H9 (cell line): ENCODE results near the gene ITSN1. TPM values are rescaled to one million over a fixed set of nuclear protein-coding genes. Genes with fewer than 3 reads are reported as not detected.

Source experiments
- DNase-seq: peaks from one replicate; pipeline ENCODE4 v3.0.0-alpha.2; 2017
- H2AFZ ChIP-seq: one replicate; pipeline ENCODE4 v1.6.1; 2013; ENCODE audit warnings: mild to moderate bottlenecking, low read length, control low read depth, moderate library complexity
- H2AK5ac ChIP-seq: 2 replicates; pipeline ENCODE4 v1.6.1; 2013; ENCODE audit warnings: low read length, control low read depth, mixed read lengths; ENCODE audit not compliant: insufficient read length
- H2BK120ac ChIP-seq: one replicate; pipeline ENCODE4 v1.6.1; 2013; ENCODE audit warnings: low read depth, mild to moderate bottlenecking, low read length, control low read depth, inconsistent platforms; ENCODE audit not compliant: poor library complexity, severe bottlenecking
- H2BK12ac ChIP-seq: 2 replicates; pipeline ENCODE4 v1.6.1; 2013; ENCODE audit warnings: low read length, control low read depth, mixed read lengths, low read depth; ENCODE audit not compliant: insufficient read length
- H2BK15ac ChIP-seq: 2 replicates; pipeline ENCODE4 v1.6.1; 2013; ENCODE audit warnings: low read depth, low read length, control low read depth
- H2BK20ac ChIP-seq: one replicate; pipeline ENCODE4 v1.6.1; 2013; ENCODE audit warnings: low read depth, mild to moderate bottlenecking, low read length, control low read depth, inconsistent platforms; ENCODE audit not compliant: poor library complexity, severe bottlenecking
- H2BK5ac ChIP-seq: 2 replicates; pipeline ENCODE4 v1.6.1; 2013; ENCODE audit warnings: low read length, control low read depth, mixed read lengths; ENCODE audit not compliant: insufficient read length
- H3K14ac ChIP-seq: 2 replicates; pipeline ENCODE4 v1.6.1; 2013; ENCODE audit warnings: low read length, control low read depth; ENCODE audit not compliant: insufficient read depth
- H3K18ac ChIP-seq: 2 replicates; pipeline ENCODE4 v1.6.1; 2013; ENCODE audit warnings: low read depth, mild to moderate bottlenecking, mixed read lengths, low read length, control low read depth; ENCODE audit not compliant: insufficient read length
- H3K23ac ChIP-seq: 2 replicates; pipeline ENCODE4 v1.6.1; 2013; ENCODE audit warnings: low read length, control low read depth, mixed read lengths, low read depth; ENCODE audit not compliant: insufficient read length
- H3K23me2 ChIP-seq: 2 replicates; pipeline ENCODE4 v1.6.1; 2013; ENCODE audit warnings: low read depth, mild to moderate bottlenecking, mixed read lengths, low read length, control low read depth; ENCODE audit not compliant: insufficient read length, poor library complexity, severe bottlenecking
- H3K27ac ChIP-seq: 2 replicates; pipeline ENCODE4 v1.5.1; 2013; ENCODE audit warnings: low read length, control low read depth, mixed read lengths, low read depth; ENCODE audit not compliant: insufficient read length
- H3K27me3 ChIP-seq: 2 replicates; pipeline ENCODE4 v1.6.1; 2013; ENCODE audit warnings: low read length, control low read depth, inconsistent platforms; ENCODE audit not compliant: insufficient read depth
- H3K4ac ChIP-seq: 2 replicates; pipeline ENCODE4 v1.6.1; 2013; ENCODE audit warnings: low read depth, mild to moderate bottlenecking, control low read depth, inconsistent platforms, low read length, moderate library complexity
- H3K4me1 ChIP-seq: 2 replicates; pipeline ENCODE4 v1.6.1; 2013; ENCODE audit warnings: low read length, control low read depth, inconsistent platforms; ENCODE audit not compliant: insufficient read depth
- H3K4me2 ChIP-seq: 2 replicates; pipeline ENCODE4 v1.6.1; 2013; ENCODE audit warnings: low read length, control low read depth, mixed read lengths; ENCODE audit not compliant: insufficient read length, insufficient read depth
- H3K56ac ChIP-seq: 2 replicates; pipeline ENCODE4 v1.6.1; 2013; ENCODE audit warnings: low read depth, mild to moderate bottlenecking, mixed read lengths, low read length, control low read depth; ENCODE audit not compliant: insufficient read length
- H3K79me1 ChIP-seq: 2 replicates; pipeline ENCODE4 v1.6.1; 2013; ENCODE audit warnings: low read depth, mild to moderate bottlenecking, moderate library complexity, low read length, control low read depth, inconsistent platforms; ENCODE audit not compliant: insufficient read depth, poor library complexity, severe bottlenecking
- H3K79me2 ChIP-seq: 2 replicates; pipeline ENCODE4 v1.6.1; 2013; ENCODE audit warnings: low read length, control low read depth, inconsistent platforms; ENCODE audit not compliant: insufficient read depth
- H3K9ac ChIP-seq: 2 replicates; pipeline ENCODE4 v1.6.1; 2013; ENCODE audit warnings: low read length, control low read depth, mixed read lengths; ENCODE audit not compliant: insufficient read length; ENCODE audit errors: extremely low read depth
- H3K9me3 ChIP-seq: one replicate; pipeline ENCODE4 v1.6.1; 2013; ENCODE audit warnings: low read depth, low read length, inconsistent platforms; ENCODE audit not compliant: control insufficient read depth
- H3T11ph ChIP-seq: one replicate; pipeline ENCODE4 v1.6.1; 2013; ENCODE audit warnings: mild to moderate bottlenecking, low read length, control low read depth, inconsistent platforms
- H4K20me1 ChIP-seq: one replicate; pipeline ENCODE4 v1.6.1; 2013; ENCODE audit not compliant: control insufficient read depth, insufficient read length, insufficient read depth
- H4K5ac ChIP-seq: 2 replicates; pipeline ENCODE4 v1.6.1; 2013; ENCODE audit warnings: low read depth, mild to moderate bottlenecking, mixed read lengths, low read length, control low read depth; ENCODE audit not compliant: insufficient read length
- H4K8ac ChIP-seq: replicated peaks from 2 replicates; pipeline ENCODE4 v1.6.1; 2013; ENCODE audit warnings: low read length, control low read depth, mixed read lengths, low read depth; ENCODE audit not compliant: insufficient read length
- H4K91ac ChIP-seq: 2 replicates; pipeline ENCODE4 v1.6.1; 2013; ENCODE audit warnings: low read depth, mild to moderate bottlenecking, moderate library complexity, mixed read lengths, low read length, control low read depth; ENCODE audit not compliant: insufficient read length
- H3K27ac Mint-ChIP-seq, 3 experiments: 2 replicates in 2 of 3; 3 replicates in 1 of 3; pipeline ENCODE4 v1.8.0; 2020 to 2021; ENCODE audit warnings: mixed read lengths in 3 of 3, mild to moderate bottlenecking in 1 of 3, moderate library complexity in 1 of 3
- H3K27me3 Mint-ChIP-seq: 2 replicates; pipeline ENCODE4 v1.8.0; 2021; ENCODE audit warnings: low read depth, mild to moderate bottlenecking, moderate library complexity, mixed read lengths
- H3K36me3 Mint-ChIP-seq, 3 experiments: 2 replicates in 2 of 3; 3 replicates in 1 of 3; pipeline ENCODE4 v1.8.0; 2020 to 2021; ENCODE audit warnings: low read depth in 3 of 3, mixed read lengths in 3 of 3; ENCODE audit not compliant: insufficient read depth in 1 of 3
- H3K4me1 Mint-ChIP-seq, 2 experiments: 2 replicates each; pipeline ENCODE4 v1.8.0; 2020; ENCODE audit warnings: mixed read lengths in 2 of 2
- H3K4me3 Mint-ChIP-seq, 2 experiments: 2 replicates in 1 of 2; 3 replicates in 1 of 2; pipeline ENCODE4 v1.8.0; 2020 to 2021; ENCODE audit warnings: mild to moderate bottlenecking in 2 of 2, mixed read lengths in 2 of 2, moderate library complexity in 1 of 2
- H3K9me3 Mint-ChIP-seq, 2 experiments: 2 replicates in 1 of 2; 3 replicates in 1 of 2; pipeline ENCODE4 v1.8.0; 2020; ENCODE audit warnings: mild to moderate bottlenecking in 2 of 2, mixed read lengths in 2 of 2, moderate library complexity in 1 of 2
- CTCF ChIP-seq: fragments of 200-600 bp; sonication (generic); conservative IDR thresholded peaks from 3 replicates; pipeline ENCODE4 v1.8.0; 2021; ENCODE audit warnings: antibody characterized with exemption, mild to moderate bottlenecking
- WGBS: extraction: QIAGEN DNeasy Blood & Tissue Kit; methylation state at CpG from one replicate; pipeline ENCODE4 v1.1.7; 2013; ENCODE audit warnings: missing lambda C conversion rate, low lambda C conversion rate, mixed read lengths; ENCODE audit not compliant: insufficient read length; ENCODE audit errors: extremely low coverage; 5-methylcytosine and 5-hydroxymethylcytosine counted together
- total RNA-seq: library from RNA; stranded (reverse); gene quantifications from 2 replicates; pipeline ENCODE4 v1.2.1, GENCODE V29; 2021

ITSN1 gene
- total RNA-seq, 1 experiment from 2014 or later = 94.2 TPM

GRCh38 chr21:33825915-33826314 lies 183.6 kb downstream of the ITSN1 start:
- no peak overlapping the region for H3K9ac ChIP-seq
- H3K79me2 ChIP-seq = no peaks in the 10 kb centered on the region
- Mint-ChIP-seq H3K27me3 (no peaks in the 10 kb centered on the region), H3K4me1 (peaks cover 5 to 8% of the 10 kb centered on the region in 2 experiments), H3K27ac (no peak overlapping the region), H3K4me3 (no peak overlapping the region), H3K9me3 (no peaks in the 10 kb centered on the region), H3K36me3 (peaks cover 15 to 68% (median 42%) of the 10 kb centered on the region in 3 experiments; a peak in 6 of 7 replicates)
- H3K56ac ChIP-seq = no peak overlapping the region
- no peak overlapping the region for H3K23ac ChIP-seq
- H4K91ac ChIP-seq = no peak overlapping the region
- peaks cover under 1% of the 10 kb centered on the region for H3K79me1 ChIP-seq
- H2AK5ac ChIP-seq = no peak overlapping the region
- H3K14ac ChIP-seq = no peak overlapping the region
- H3K4me1 ChIP-seq = no peaks in the 10 kb centered on the region
- H3K18ac ChIP-seq = no peak overlapping the region
- no peak overlapping the region for H3K4ac ChIP-seq
- TF ChIP-seq CTCF = no peak
- no peak overlapping the region for H4K8ac ChIP-seq
- H3K9me3 ChIP-seq = no peaks in the 10 kb centered on the region
- H2BK15ac ChIP-seq = no peak overlapping the region
- H2BK5ac ChIP-seq = no peak overlapping the region
- no peak overlapping the region for H2BK20ac ChIP-seq
- no peak for DNase-seq
- no peak overlapping the region for H3T11ph ChIP-seq
- no peak overlapping the region for H3K4me2 ChIP-seq
- no peaks in the 10 kb centered on the region for H3K23me2 ChIP-seq
- no peak overlapping the region for H2BK12ac ChIP-seq
- H4K5ac ChIP-seq = no peak overlapping the region
- H4K20me1 ChIP-seq = no peaks in the 10 kb centered on the region
- H3K27ac ChIP-seq = no peak overlapping the region
- H3K27me3 ChIP-seq = no peaks in the 10 kb centered on the region; the same call in 1 of the 2 replicates
- H2BK120ac ChIP-seq = no peak overlapping the region
- H2AFZ ChIP-seq = no peak overlapping the region
- WGBS = no CpG with 5 or more reads among the region's 2 CpGs
